Measurements from ENCODE around the gene STAT3. TPM values are rescaled to one million over a fixed set of nuclear protein-coding genes. Genes with fewer than 3 reads are reported as not detected.
"Not testable (repeated sequence)": the region's sequence is repeated elsewhere in the genome, so short reads cannot be mapped to it uniquely, and the experiment has no call there.

STAT3 gene
- total RNA-seq, 1 donor from 2014 or later, result 68.8 TPM

DNA sequence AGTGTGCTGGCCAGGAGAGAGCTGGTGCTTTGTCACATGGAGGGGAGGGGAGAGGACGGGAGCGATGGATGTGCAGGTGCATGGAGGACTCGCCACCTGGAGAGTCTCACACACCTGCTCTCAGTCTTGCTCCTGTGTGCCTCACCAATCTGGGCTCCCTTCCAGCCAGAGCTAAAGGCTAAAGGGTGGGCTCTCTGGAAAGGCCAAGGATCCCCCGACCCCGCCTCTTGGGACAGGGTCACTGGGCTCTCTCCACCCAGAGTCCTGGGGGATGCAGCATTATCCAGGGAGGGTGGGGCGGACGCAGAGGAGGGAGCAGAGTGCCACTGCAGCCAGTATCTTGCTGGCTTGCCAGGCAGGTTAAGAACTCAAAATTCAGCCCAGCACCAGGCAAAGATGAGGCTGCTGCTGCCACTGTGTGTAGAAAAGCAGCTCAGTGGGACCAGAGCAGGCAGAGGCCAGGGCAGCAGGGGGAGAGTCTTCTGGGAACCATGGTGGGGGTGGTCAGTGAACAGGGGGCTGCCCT lies 106.6 kb downstream of the STAT3 start:
- DNase-seq (ENCODE audit: low read depth in 2 of 2), result no peak

DNA sequence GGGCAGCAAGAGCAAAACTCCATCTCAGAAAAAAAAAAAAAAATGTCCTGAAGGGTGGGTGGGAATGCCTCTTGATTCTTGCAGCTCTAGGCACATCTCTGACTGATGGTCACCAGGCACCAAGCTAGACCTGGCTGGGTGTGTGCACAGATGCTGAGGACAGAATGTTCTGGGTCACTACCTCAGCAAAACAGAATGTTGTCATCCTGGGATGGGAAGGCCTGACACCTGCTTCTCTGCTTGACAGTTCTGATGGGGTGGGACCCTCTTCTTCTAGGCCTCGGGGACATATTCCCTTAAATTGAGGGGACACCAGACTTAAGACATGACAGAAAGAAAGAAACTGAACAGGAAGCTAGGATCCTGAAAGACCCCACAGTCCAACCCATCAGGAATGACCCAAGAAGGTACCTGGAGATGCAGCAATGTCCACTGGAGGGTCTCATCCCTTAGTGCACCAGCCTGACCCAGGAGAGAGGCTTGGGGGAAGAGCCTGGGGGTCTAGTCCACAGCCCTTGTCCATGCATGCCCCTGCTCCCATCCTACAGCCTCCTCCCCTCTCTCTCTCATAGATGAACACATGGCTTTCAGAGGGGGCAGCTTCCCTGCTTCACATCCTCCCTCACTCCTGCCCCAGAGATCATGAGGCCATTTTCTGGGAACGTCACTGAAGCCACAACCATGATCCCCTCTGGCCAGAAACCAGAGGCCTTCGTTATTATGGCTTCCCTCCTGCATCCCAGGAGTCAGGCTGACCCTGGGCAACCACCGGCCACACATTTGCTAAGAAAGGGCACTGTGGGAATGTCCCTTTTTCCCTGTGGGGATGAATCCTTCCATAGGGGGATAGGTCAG lies 108.2 kb downstream of the STAT3 start:
- DNase-seq (ENCODE audit: low read depth in 2 of 2), result no peak

DNA sequence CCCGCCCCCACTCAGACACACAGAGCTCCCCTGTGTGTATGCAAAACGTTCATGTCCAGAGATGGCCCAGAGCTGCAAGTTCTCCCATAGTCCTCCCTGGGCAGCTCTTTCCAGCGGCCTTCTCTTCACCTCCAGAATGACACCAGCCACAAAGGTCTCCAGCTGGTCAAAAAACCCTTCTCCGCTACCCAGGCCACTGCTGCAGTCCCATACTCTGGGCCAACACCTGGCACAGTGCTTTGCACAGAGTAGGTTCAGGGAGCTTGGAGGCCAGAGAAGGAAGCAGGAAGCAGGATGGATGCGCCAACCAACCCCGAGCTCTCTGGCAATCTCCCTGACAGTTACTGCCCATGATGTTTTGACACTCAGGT lies 110.9 kb downstream of the STAT3 start:
- DNase-seq (ENCODE audit: low read depth in 2 of 2), result no peak

DNA sequence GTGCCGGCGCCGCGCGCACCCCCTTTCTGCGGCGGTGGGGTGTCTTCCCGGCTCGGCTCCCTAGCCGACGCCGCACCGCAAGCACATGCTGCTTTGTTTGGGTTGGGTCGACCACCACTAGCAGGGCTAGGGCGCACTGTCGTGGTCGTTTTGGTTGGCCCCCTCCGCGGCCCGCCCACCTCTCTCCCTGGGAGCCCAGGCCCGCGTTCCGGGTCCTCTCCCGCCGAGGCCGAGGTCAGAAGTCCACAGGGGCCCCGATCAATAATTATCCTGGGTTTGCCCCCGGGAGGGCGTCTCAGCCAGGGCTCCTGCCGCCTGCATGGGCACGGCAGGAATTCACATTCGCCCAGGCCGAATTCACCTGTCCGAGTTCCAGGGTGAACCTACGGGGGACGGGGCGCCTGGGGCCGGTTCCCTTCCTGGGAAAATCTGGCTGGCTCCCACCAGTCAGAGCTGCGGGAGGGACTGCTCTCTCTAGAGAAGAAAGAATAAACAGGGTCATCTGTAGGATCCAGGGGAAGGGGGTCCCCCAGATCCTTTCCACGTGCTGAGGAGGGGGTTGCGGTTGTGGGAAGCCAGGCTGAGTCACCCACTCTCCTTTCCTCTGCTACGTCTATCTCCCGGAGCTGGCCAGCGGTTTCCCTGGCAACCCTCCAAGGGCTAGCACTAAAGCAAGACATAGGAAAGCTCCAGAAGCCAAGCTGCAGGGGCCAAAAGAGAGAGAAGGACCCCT lies 111.5 kb downstream of the STAT3 start:
- peak in 1 of 2 donors; percentile 86 for DNase-seq (ENCODE audit: low read depth in 2 of 2)

DNA sequence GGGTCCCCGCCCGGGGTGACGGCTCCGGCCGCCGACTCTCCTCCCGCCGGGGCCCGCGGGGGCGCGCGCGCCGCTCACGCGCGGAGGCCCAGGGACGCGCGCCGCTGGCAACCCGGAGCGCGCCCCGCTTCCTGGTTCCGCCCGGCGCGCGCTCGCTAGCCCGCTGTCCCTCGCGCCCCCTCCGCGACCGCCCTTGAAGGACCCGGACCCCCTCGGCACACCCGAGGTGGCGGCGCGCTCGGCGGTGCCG lies 112.0 kb downstream of the STAT3 start, which contains the start of gene STAT5B:
Gene STAT5B (minus strand): TSS at position 33 of the 250 bp plus-strand sequence. CDS start 44,264 bp downstream, outside the sequence.
- DNase-seq (ENCODE audit: low read depth in 2 of 2), result peak in 1 of 2 donors; percentile 74

DNA sequence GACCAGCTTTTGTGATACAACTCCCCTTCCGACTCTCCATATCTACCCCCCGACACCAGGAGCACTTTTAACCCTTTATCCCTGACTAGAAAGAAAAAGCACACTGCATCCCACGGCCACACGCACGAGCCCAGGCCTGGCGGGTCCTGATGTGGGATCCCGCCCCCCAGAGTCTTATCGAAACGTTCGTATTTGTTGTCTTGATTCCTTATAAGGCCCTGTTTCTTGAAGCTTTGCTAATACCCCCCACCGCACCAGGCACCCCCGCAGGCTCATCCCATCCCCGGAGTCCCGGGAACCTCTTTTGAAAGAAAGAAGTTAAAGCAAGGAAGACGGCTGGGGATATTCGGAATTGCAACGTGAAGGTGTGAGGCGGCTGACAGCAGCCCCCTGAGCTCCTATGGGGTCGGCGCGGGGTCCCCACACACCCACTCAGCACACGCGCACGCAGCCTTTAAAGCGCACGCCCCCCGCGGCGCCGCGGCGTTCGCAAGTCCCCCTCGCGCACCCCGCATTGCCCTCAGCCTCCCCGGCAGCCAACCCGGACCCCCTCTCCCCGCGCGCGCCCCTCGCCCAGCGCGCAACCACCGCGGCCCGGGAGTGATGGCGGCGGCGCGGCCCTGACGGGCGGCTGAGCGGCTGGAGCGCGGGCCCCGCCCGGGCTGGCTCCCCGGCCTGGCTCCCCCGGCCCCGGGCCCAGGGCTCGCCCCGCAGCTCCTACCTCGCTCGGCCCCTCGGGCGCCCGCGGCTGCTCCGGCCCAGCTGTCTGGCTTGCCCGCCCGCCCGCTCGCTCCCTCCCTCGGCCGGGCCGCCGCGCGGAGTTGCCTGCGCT lies 112.5 kb downstream of the STAT3 start:
- no peak for DNase-seq (ENCODE audit: low read depth in 2 of 2)

DNA sequence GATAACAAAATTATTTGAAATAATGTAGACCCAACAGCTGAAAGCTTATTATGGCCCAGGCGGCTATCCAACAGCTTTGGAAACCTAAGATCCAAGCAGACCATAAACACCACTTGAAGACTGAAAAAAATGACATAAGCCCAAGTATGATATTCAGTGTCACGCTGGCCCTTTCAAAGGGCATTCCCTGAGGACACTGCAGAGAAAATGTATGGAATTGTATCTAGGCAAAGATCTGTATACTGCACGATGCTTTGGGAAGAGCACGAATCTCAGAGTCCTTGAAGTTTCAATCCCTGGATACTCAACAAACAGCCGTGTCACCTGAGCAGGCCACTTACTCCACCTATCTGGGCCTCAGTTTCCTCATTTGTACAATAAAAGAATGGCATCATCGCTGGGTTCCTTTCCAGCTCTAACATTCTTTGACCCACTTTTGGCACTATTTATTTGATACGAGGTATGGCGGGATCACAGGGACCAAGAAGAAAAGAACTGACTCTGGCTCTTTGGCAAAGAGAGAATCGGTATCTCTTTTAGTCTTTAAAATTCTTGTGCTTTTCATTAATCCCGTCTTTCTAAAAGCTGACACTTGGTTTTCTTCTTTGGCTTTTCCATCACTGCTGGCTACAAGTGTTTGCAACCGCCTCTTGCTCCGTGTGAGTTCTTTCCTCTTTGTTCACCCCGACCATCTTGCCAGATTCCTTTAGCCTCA lies 113.3 kb downstream of the STAT3 start:
- no peak for DNase-seq (ENCODE audit: low read depth in 2 of 2)

DNA sequence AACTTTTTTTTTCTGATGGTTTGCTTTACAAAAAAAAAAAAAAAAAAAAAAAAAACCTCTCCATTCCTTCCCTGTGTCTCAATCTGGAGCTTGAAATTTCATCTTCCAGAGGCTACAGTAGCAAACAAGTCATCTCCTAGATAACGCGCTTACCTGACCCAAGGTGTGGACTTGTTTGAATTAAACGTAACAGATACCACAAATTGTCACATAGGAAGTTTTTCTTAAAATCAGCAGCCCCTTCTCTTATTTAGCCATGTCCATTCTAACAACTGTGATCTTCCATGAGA lies 114.0 kb downstream of the STAT3 start:
- DNase-seq (ENCODE audit: low read depth in 2 of 2), result no peak

DNA sequence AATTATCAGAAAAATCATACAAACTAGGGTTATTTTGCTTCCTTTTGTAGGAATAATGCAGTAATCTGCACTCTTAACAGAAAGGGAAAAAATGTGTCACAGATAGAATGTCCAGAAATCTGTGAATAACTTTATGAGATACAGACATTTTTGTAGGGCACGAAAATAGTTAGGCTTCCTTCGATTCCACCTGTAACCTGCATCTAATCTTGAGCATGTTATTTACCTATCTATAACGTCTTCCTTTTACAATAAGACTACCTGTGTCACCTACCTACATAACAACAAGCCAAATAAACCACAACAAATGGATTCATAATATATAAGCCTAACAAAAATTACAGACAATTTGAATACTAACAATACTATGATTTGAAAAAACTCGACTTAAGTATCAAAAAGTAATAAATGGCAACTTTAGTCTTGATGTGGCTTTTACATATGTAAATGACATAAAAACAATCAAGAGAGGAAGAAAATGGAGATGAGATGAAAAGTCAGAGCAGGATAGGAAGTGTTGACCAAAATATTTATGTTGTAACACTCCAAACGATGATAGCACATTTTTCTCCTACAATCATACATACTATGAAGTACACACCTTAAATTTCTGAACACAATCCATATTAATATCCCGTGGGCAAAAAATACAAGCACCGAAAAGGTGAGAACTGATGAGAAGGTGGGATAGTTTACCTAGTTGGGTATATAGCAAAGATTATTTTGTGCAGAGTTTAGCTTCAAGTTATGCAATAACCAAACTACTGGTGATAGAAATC lies 114.6 kb downstream of the STAT3 start:
- DNase-seq (ENCODE audit: low read depth in 2 of 2), result no peak

DNA sequence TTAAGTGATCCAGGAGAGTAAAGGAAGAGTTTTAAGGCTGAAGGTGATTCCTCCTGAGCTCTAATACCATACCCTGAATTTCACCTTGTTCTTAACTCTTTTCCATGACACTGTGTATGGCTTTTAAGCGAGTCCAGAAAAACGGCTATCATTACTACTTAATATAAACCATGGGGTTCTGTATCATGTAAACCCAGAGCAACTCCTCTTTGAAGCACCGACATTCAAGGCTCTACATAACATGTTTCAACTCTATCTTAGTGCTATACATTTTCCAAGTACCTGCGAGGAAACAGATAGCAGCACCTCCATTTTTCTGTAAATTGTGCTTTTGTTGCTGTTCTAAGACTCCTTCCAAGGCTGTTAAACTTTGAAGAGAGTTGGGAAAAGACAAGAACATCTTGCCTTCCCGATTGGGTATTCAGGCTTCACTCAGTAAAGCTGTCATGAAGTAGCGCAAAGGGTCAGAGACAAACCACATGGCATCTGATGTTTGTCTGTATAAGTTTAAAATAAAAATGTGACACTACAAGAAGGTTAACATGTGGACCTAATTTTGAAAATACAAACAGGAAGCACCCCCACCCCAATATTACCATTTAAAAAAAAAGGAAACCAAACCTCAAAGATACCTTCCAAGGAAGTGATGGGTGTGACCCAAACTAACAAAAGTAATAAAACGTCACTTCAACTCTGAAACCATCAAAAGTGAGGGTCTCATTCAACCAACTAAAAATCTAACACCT lies 115.9 kb downstream of the STAT3 start:
- no peak for DNase-seq (ENCODE audit: low read depth in 2 of 2)

DNA sequence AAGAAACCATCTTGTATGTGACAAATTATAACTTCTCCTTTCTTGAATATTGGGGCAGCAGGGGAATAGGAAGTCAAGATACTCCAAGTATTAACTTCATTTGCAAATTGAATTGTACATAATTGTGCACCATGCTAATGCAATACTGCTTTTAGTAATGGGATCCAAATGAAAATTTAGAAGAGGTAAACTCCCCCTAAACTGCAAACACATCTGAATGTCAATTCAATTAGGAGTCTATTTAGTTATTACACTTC lies 116.5 kb downstream of the STAT3 start:
- no peak for DNase-seq (ENCODE audit: low read depth in 2 of 2)

DNA sequence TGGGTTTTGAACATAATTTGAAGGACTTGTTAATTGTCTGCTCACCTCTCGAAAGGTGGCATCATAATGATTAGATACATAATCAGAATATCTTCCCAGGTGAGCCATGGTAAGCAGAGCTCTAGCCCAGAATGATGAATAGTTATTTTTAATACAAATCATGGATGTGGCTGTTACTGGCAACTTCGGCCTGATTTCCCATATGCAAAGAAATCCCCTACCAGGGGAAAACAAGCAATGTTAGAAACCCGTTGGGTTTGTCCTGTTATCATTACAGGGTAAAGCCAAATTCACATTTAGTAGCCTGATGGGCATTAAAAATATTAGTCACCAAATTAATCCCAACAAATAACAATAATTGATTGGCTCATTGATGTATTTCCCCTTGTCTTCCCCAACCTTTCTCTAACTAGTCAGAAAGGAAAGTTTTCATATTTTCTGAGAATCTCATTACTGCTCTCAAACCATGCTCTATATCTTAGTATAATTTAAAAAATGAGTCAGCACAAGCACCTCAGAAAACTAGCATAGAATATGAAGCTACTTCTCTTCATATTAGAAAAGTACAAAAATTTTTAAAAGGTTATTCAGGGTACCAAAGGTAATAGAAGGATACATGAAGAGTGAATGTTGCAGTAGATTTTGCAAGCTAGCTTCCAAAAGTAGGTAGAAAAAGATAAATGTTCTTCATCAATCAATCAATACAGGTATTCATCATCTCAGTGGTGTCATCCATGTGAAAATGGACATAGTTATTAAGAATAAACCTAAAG lies 117.0 kb downstream of the STAT3 start:
- DNase-seq (ENCODE audit: low read depth in 2 of 2), result no peak

DNA sequence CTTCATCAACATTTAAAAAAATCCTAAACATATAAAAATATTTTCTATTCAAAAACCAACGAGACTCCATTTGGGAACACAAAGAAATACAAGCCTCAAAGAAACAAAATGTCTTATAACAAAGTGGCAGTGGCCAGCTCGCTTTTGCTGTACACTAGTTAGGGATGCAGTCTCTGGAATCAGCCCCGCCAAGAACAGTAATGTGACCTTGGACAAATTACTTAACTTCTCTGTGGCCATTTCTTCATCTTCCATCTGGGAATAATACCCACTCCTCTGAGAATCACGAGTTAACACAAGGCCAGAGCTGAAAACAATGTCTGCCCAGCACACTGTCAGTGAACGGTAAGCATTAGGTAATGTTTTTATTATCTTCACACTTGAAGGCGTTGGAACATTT lies 117.6 kb downstream of the STAT3 start:
- no peak for DNase-seq (ENCODE audit: low read depth in 2 of 2)

DNA sequence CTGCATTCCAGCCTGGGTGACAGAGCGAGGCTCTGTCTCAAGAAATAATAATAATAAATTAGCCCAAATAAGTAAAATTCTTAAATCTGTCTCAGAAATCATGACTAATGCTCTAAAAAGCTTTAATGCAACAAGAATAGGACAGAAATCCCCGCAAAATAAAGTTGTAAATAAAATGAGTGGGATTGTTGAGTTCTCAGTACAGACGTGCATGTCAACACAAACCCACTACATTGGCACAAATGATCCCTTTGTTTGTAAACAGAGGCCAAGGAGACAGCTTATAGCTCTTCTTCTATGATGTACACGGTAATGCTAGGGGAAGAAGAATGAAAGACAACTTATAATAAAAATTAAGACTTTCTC lies 118.1 kb downstream of the STAT3 start:
- DNase-seq (ENCODE audit: low read depth in 2 of 2), result no peak

DNA sequence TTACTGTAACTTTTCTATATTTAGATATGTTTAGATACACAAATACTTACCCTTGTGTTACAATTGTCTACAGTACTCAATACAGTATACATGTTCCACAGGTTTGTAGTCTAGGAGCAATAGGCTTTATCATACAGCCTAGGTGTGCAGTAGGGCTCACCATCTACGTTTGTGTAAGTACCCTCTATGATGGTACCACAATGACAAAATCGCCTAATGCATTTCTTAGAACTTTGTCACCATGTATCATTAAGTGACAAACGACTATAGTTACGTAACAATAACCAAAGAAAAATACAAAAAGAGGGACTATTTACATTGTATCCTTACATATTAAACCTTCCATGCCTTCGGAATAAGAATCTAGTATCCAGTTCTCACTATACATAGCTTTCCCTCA lies 120.0 kb downstream of the STAT3 start:
- no peak for DNase-seq (ENCODE audit: low read depth in 2 of 2)

DNA sequence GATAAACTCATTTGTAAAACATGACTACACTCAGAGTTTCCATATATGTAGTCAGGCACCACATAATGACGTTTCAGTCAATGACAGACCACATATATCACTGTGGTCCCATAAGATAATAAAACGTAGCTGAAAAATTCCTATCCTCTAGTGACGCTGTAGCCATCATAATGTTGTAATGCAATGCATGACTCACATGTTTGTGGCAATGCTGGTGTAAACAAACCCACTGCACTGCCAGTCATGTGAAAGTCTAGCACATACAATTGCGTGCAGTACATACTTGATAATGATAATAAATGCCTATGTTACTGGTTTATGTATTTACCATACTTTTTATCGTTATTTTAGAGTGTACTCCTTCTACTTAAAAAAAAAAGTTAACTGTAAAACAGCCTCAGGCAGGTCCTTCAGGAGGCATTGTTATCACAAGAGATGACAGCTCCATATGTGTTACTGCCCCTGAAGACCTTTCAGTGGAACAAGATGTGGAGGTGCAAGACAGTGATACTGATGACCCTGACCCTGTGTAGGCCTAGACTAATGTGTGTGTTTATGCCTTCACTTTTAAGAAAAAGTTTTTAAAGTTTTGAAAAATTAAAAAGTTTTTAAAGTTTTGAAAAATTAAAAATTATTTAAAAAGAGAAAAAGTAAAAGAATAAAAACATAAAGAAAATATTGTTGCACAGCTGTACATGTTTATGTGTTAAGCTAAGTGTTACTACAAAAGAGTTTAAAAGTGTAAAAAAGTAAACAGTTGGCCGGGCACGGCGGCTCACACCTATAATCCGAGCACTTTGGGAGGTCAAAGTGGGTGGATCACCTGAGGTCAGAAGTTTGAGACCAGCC lies 121.1 kb downstream of the STAT3 start:
- DNase-seq (ENCODE audit: low read depth in 2 of 2), result peak in 1 of 2 donors; percentile 51

DNA sequence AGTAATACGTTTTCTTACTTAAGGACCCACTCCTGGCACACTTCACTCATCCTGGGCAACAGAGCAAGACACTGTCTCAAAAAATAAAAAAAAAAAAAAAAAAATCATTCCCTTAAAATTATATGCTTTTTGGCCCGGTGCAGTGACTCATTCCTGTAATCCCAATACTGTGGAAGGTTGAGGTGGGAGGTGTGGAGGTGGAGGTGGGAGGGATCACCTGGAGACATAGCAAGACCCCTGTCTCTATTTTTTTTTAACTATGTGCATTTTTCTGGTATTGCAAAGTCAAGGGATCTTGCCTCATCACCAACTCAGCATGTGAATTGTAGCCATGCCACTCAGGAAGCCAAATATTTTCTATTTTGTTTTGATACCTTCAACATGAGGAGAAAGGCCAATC lies 121.8 kb downstream of the STAT3 start:
- no peak for DNase-seq (ENCODE audit: low read depth in 2 of 2)

DNA sequence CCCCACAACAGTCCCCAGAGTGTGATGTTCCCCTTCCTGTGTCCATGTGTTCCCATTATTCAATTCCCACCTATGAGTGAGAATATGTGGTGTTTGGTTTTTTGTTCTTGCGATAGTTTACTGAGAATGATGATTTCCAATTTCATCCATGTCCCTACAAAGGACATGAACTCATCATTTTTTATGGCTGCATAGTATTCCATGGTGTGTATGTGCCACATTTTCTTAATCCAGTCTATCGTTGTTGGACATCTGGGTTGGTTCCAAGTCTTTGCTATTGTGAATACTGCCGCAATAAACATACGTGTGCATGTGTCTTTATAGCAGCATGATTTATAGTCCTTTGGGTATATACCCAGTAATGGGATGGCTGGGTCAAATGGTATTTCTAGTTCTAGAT lies 123.9 kb downstream of the STAT3 start:
- DNase-seq (ENCODE audit: low read depth in 2 of 2), result not testable (repeated sequence)

Data from dermis microvascular lymphatic vessel endothelial cell (primary cell).